ENCODE measurements around the gene PLXNB1.

- TF ChIP-seq POLR2AphosphoS5 (IDR thresholded peaks at IDR 0.05; ENCODE audit: low read depth, low read length) (no peak), SIN3A (IDR thresholded peaks at IDR 0.05; ENCODE audit: borderline replicate concordance, insufficient read depth, low read length) (no peak), TAF1 (IDR thresholded peaks at IDR 0.05; ENCODE audit: borderline replicate concordance, insufficient read depth, low read length) (no peak)
Measured at GRCh38 chr3:48405971-48406370, 23.9 kb downstream of the PLXNB1 start.

Data from PFSK-1 (cell line).